NCI-H2107 treated with DMSO at 0.1 percent for 48 hours (cell line): ENCODE results near the gene TGFBI.

Experiments
- DNase-seq: peaks from one replicate; lab custom pipeline; 2025; ENCODE audit not compliant: unreplicated experiment; lab: John Stamatoyannopoulos, UW

The TGFBI gene

DNA sequence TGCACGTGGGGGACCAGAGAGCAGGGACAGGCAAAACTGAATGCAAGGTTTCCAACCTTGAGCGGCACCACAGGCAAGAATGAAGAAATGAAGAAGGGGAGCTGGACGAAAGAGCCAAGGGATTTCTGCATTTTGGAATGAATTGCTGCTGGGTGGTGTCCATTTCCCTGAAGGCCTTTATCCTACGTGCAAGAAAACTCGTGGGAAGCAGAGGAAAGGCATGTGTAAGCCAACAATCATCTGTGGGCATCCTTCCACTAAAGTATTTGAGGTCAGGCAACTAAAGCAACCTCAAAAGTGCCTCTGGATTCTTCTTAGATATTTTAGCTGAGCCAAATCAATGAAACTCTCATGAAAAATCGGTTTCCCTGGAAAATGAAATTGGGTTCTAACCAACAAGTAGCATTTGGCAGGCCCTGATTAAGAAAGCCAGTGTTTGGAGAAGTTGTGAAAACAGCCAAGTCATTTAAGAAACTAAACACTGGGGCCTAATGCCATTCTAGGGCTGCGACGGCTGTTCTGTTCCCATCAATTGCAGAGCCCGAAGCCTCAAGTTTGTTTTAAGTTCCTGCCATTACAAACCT, 4.7 kb upstream of the TGFBI start:
- no peak for DNase-seq

DNA sequence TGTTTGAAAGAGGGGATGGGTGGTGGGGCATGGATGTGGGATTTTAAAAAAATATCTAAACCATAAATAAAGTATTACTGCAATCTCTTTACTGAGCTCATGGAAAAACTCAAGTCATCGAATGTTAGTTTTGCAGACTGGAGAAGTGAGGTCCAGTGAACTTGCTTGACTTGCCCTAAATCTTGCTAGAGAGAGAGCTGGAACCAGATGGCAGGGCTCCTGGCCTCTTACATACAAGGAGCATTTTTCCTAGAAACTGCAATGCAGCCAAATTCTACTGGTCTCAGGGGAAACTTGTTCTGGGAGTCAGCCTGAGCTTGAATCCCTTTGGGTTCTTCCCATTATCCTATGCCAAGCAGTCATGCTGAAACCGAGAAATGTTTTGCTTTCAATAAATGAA, 2.9 kb upstream of the TGFBI start:
- DNase-seq: no peak

DNA sequence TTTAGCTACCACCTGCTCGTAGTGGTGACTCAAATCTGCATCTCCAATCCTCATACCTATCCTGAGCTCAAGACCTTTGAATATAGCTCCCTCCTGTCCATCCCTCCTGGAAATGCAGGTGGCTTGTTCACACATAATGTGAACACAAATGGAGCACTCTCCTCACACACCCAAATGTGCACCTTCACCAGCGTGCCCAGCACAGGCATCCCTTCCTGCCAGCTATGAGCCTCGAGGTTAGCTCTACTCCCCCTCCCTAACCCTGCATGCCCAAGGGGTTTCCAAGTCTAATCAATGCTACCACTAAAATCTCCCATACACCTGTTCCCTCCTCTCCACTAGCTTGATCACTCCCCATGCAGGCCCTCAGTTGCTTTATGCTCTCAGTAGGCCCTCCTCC, 2.2 kb upstream of the TGFBI start:
- no peak for DNase-seq

DNA sequence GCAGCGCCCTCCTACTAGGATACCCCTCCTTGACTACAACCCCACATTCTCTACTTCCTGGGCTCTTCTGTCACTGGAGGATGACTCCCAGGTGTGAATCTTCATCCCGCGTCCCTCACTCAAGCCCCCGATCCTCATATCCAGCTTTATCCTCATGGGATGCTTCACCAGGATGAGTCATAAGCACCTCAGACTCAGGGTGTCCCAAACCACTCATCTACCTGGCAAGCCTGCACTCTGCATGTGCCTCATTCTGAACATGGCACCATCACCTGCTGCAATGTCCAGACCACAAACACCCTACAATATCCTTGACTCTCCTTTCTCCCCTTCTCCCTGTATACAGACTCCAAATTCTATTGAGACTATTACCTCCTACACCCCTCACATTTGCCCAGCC, 1.5 kb upstream of the TGFBI start:
- DNase-seq: no peak

DNA sequence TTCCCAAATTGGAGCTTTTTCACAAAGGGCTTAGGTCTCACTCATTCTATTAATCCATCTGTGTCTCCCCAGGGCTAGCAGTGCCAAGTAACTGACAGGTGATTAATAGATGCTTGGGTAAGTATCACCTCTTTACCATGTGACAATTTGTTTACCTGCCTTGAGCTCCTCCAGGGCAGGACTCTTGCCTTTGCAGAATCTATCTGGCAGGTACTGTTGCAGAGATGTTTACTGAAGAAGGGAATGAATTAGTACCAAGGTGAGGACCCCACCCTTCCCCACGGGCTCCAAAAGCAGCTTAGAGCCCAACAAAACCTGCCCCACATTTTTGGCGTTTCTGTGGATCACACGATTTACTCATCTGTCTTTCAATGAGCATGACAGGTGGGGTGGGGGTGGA, 698 bp upstream of the TGFBI start:
- DNase-seq: no peak

DNA sequence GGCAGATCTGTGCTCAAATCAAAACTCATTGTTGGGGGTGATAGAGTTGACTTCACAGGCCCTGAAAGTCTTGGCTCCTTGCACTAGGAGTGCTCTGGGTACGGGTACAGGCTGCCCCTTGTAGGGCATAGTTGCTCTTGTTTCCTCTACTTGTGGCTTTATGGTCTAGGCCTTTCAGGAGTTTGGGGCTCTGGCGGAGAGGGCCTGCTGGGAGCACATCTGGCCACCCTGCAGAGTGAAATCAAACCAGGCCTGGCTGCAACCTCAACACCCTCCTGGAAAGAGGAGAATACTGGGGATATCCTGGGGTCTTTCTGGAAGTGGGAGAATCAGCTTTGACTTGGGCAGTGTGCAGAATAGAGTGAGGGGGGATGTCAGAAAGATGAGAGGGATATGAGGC, 1.5 kb downstream of the TGFBI start:
- DNase-seq: no peak

DNA sequence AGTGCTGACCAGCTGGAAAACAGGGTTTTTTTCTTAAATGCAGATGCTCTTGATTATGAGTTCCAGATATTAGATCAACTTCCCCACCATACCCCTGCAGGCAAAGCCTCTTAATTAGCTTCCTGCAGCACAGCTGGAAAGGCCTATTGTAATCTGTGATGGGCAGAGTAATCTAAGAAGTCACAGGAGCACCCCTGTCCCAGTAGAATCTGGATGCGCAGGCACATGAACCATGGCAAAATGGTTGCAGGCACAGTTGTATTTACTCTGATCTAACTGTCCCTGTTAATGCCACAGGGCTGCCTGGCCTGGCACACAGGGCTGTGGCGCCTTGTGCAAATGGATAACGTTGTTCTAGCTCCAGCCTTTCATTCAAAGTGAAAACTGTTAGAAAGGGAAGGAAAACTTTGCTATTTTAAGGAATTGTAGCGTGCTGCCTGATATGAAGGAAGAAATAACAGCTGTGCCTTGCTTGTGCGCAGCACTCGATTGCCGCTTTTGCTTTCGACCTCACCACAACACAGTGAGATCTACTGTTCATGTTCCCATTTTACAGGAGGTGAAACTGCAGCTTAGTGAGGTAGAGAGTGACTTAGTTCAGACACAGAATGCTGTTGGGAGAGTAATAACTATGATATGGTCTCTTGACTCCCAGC, 2.3 kb downstream of the TGFBI start:
- no peak for DNase-seq

DNA sequence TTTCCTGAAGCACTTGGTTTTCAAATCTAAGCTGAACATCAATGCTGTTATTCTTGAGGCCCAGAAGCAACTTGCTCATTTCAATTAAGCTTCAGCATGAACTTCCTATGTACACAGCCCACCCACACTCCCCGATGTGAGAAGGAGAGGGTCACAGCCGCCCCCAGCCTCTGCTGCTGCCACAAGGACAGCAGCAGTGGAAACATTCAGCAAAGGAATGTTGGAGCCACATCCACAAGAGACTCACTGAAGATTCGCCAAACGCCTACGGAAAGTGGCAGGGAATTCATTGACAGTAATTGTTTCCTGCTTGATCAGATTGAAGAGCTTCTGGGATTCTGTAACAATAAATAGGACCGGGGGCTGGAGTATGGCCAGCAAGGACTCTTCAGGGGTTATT, 2.9 kb downstream of the TGFBI start:
- DNase-seq: no peak

DNA sequence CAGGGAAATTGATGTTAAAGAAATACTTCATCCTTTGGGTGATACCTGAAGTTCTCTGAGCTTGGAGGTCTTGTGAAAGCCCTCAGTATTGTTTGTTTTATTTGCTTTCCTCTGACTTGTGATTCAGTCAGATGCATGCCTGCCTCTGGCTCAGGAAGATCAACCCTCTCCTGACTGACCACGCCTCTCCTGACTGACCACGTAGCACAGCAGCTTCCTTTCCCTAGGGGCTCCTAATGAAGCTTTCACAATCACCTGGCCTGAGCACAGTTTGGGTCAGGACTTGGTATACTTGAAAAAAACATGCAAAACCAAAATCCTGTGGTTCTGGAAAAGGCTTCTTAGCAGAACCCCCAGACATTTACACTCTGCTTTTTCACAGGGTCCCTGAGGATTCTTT, 3.8 kb downstream of the TGFBI start:
- DNase-seq: no peak

DNA sequence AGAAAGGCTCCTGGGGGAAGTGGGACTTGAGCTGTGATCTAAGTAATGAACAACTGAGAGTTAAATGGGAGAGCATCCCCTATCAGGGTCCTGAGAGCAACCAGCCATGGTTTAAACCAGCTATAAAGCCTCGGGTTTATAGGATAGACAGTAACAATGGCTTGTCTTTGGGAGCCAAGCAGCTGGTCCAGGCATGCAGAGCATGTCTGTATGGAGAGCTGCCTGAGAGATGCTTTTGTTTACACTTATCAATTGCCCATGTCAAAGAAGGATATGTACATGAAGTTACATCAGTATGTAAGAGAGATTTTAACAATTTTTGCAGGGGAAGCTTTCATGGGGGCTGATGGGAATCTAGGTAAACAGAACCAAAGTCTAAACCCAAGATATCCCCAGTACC, 4.4 kb downstream of the TGFBI start:
- no peak for DNase-seq

DNA sequence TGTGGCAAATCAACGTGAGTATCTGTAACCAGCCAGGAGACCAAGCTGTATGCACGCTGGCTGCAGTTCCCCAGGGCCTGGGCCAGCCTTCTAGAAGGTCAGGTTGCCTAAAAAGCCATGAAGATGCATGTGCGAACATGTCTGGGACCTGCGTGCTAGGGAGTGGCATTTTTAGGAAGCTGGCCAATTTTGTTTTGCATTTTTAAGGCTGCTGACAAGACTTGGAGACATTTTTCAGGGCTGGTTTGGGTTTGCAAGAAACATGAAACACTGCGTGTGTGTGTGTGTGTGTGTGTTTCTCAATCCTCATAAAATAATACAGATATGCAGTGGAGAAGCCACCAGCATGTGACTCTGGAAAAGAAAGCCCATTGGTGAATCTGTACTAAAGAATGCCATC, 5.1 kb downstream of the TGFBI start:
- DNase-seq: no peak

DNA sequence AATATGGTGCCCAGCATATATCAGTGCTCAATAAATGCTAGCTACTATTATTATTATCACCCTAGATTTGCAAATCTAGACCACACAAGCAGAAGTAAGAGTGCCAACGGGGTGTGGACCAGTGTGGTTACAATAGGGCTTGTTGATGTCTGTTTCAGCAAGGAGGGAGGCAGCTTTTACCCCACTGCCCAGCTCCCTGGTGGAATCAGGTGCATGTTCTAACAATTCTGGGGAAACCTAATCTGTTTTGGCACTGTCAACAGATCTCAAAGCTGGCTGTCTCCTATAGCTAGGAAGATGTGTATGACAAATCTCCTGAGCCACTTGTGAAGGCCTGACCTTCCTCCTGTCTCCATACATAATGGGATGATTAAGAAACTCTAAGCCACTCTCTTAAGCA, 5.7 kb downstream of the TGFBI start:
- DNase-seq: no peak

DNA sequence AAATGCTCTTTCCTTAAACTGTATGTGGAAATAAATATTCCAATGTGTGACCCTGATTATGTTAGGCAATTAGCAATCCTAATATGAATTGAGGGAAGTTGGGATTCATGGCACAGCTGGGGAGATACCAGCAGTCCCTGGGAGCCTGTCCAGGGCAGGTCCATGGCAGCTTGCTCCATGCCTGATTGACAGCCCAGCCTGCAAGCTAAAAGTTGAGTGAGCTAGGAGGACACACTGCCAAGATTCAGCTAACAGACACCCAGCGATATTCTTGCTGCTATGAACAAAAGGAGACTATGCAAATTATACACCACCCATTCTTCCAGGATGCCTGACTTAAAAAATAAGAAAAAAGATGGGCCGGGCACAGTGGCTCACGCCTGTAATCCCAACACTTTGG, 6.2 kb downstream of the TGFBI start:
- DNase-seq: no peak

DNA sequence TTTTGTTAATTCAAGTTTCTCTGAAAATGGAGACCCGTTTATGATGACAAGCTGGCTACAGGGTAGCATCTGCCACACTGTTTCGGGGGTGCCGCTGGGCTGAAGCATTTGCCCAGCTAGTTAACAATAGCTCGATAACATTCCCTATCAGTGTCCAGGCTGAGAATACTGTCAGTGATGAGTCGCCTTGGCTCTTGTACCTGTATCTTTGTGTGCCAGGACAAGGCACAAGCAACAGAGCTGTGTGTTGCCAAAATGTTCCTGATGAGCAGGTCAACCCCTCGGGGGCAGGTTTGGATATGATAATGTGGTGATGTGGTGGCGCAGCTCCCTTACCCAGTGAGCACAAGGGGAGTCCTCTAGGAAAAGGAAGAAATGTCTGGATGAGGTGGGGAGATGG, 7.0 kb downstream of the TGFBI start:
- DNase-seq: no peak

DNA sequence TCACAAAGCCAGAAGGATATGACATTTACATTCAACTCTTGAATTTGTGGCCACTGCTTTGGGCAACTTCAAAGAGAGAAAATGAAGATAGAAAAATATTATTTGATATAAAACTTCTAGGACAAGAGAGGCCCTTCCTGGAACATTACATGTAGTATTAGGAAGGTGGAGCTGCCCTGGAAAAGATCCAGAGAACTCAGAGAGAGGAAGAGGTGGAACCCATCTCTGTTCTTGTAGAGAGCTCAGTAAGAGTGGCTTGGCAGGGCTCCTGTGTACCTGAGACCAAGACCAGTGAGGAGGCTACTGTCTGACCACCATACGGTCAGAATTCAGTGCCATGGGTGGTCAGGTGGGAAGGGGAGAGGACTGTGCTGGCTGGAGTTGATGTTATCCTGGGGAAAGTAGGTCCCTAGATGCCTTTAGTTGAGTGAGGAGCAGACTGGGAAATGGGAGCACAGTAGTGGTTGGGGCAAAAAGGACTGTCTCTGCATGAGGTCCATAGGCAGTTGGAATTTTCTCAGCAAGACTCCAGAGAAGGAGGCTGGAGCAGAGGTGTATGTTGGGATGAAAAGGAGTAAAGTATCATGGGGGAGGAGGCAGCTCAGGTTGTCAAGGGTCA, 7.6 kb downstream of the TGFBI start:
- DNase-seq: no peak

DNA sequence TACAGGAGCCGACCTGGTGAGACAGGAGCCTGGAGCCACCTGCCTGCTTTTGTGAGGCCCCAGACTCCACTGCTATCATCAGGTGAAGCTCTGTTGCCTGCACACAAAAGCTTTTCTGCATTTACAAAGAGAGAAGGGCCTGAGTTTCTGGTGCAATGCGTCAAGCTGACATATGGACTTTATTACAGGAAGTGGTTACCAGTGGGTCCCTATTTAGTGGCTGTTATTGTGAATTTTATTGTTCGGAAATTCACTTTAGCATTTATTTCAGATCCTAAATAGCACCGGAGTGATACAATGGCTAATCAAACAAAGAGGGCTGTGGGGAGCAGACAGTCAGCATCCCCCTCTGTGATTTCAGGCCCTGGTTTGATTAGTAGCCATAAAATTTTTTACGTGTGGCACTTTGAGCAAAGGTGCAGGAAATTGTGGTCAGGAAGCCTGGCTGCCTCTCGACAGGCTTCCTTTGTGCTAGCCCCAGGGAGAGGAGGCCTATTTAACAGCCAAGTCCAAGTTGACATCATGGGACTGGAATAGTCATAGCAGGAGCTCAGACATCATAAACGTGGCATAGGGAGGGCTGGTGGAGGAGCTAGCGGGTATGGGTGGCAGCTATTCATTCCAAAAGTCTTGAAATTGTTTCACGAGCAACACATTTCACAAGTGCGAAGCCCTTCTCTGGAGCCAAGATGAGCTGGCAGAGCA, 8.4 kb downstream of the TGFBI start:
- peak; percentile 96 for DNase-seq

DNA sequence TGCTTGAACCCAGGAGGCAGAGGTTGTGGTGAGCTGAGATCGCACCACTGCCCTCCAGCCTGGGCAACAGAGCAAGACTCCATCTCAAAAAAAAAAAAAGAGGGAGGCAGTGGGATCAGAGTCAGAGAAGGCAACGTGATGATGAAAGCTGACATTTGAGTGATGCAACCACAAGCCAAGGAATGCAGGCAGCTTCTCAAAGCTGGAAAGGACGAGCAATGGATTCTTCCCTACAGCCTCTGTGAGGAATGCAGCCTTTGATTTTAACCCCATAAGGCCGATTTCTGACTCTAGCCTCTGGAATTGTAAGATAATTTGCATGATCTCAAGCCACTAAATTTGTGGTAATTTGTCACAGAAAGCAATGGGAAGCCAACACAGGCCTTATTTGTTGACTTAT, 9.8 kb downstream of the TGFBI start:
- DNase-seq: no peak

DNA sequence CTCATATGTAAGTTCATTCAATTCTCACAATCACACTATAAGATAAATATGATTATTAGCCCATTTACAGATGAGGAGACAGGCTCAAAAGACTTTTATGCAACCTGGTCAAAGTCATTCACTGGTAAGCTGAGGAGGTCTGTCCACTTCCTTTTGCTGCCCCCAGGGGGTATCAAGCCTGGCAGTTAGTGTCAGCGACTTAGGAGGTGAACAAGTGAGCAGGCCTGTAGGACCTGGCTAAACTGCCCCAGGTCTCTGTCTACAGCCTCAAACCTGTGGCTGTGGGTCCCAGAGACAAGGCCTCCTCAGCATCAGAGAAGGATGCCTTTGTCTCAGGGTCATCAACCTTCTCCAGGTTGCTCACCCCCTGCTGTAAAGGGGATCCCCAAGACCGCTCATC, 10.4 kb downstream of the TGFBI start:
- no peak for DNase-seq

DNA sequence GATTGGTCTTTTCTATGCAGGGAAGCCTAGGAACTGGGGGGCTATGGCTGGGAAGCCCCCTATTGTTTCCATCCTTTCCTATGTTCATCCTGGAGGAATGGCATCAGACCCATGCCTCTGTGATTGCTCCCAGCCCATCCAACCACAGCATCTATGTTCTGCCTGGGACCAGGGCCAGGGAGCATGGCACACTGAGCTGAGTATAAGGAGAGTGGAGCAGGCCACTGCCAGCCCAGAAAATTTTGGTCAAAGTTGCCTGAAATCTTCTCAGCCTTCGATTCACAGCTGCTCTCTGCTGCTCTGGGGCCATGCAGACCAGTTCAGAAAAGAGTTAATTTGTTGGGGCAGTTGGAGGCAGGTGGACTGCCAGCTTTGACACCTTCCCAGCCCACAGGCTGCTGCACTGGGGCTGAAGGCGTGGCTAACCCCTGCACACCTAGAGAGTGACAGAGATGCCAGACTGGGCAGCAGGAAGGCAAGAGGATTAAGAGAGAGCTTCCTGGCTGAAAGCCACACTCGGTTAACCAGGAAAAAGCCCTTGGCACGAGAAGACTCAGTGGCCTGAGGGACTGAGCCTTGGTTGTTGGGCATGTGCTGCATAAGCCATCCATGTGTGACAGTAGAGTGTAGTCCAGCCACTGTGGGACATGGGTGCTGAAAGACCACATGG, 12.1 kb downstream of the TGFBI start:
- no peak for DNase-seq

DNA sequence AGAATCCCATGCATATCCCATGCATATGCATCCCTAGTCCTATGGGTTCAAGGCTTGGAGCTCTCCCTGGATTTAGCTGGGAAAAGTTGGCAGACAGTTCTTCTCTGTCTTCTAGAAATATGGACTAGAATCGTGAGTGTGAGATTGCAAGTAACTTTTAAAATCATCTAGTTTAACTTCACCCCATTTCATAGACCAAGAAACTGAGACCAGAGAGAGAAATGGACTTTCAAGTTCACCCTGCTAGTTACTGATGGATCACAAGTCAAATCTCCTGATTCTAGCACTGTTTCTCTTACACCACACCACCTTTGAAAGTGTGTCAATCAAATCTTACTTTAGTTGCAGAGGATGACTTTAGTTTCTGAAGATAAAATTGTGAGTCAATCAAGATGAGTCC, 13.4 kb downstream of the TGFBI start:
- no peak for DNase-seq

DNA sequence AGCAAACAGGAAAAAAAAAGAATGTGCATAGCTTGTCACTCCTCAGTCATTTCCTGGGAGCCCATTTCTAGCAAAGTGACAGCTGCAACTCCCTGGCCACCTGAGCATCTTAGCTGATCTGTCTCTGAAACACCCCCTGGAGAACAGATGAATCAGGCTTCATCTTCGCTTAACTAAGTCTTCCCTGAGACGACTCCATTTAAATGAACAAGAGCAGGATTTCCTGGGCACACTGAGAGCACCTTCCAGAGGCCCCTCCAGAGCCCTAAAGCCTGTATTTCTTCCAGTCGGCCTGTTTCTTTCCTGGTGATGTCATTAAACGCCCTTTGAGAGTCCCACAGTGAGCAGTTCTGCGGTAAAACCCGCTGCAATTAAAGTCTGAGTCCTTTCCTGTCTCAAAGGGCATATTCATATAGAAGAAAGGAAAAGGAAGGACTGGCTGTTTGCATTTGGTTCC, 13.9 kb downstream of the TGFBI start:
- DNase-seq: peak; percentile 21

DNA sequence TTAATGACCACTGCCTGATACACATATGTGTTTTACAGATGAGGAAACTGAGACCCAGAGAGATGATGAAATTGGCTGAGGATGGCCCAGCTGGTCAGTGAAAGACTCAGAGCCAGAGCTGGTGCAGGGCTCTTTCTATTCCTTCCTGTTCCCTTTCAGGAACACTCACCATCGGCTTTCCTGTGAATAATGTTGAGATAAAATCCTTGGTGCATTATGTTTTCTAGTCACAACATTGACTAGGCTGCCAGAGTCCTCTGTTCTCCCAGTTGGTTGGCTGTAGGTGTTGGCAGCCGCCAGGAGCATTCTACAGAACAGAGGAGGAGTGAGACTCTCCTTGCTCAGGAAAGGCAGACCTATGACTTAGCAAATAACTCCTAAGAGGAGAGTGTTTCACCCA, 14.8 kb downstream of the TGFBI start:
- no peak for DNase-seq
